ENCODE results near the gene LTB4R2.

LTB4R2 gene, protein sequence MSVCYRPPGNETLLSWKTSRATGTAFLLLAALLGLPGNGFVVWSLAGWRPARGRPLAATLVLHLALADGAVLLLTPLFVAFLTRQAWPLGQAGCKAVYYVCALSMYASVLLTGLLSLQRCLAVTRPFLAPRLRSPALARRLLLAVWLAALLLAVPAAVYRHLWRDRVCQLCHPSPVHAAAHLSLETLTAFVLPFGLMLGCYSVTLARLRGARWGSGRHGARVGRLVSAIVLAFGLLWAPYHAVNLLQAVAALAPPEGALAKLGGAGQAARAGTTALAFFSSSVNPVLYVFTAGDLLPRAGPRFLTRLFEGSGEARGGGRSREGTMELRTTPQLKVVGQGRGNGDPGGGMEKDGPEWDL

DNA sequence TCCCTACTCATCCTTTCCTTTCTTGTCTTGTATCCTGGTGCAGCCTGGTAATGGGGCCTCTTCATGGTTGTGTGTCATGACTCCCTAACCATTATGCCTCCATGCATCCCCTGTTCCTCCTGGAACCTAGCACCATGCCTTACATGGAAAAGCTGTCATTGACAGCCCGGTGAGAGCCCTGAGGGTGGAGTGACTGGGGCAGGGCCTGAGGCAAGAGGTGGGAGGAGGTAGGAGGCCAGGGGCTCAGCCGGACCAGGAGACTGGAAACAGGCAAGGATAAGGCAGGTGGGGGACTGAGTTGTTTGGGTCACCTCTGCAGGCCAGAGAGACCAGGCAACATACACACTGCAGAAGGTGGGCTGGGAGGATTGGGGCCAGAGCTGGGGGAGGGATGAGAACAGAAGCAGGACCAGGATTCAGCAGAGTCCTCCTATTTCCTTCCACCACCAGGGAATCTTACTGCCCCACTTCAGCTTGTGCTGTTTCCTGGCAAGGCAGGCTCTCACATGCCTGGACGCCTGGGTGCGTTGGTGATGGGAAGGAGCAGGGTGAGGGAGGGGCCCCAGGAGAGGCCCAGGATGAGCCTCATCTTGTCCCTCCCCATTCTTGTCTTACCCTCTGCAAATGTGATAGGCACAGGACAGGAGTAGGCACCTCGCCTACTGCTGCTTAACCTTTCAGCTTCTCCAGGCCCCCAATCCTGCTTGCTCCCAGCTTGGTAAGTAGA lies at the start of gene LTB4R2:
Gene LTB4R2 (plus strand): TSS at position 603 of the 727 bp plus-strand sequence. CDS start 525 bp downstream, outside the sequence.
- FAIRE-seq: no peak

DNA sequence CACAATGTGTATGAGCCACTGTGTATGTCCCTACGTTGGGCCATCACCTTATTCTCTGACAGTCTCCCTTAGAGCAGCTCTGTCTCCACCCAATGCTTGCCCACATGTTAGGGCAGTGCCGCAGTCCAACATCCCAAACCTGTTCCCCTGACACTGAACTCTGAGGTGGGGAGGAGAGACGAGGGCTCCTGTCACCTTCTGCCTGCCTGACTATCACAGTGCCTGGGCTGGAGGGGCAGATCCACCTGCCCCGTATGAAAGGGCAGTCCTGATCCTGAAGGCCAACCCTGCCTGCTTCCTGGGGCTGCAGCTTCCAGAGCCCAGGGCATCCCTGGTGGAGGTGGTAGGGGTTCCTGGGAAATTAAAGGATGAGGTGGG lies 49.2 kb upstream of the LTB4R2 start:
- no peak for FAIRE-seq

DNA sequence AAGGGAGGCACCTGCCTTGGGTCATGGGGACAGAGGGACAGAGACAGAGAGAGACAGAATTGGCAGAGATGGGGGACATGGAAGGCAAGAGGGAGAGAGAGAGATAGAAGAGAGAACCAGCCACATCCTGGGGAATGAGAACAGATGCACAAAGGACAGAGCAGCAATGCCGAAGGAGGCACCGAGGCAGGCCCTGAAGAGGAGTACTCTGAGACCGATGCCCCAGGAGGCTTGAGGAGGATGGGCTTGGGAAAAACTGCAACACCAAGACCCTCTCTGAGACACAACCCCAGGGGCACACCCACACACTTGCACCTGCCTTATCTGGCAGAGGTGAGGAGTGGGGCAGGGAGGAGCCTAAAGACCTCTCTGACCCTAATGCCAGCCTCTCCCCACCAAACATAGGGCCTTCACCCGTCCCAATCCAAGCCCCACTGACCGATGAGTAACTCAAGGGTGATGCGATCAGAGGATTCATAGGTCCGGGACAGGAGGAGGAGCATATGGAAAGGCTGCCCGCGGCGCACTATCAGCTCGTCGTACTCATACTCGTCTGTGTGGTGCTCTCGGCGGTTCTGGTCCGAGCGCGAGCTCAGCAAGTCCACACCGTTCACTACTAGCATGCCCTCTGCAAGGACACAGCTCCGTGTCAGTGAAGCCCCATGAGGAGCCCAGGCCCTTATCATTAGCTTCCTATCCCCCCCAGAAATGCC lies 48.5 kb upstream of the LTB4R2 start:
- no peak for FAIRE-seq

DNA sequence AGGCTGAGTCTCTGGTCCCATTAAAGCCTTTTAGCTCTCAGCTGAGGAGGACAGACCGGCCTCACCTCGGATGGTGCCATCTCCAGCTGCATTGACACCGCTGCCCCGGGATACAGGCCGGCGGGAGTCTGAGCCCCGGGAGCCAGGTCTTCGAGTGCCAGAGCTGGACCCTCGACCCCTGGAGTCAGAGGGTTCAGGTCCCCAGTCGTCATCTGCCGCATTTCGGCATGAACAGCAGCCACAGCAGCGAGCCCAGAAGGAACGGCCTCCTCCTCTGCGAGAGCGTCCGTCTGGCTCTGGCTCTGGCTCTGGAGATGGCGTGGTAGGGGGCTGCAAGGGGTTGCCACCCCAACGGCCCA lies 48.0 kb upstream of the LTB4R2 start:
- FAIRE-seq: no peak

DNA sequence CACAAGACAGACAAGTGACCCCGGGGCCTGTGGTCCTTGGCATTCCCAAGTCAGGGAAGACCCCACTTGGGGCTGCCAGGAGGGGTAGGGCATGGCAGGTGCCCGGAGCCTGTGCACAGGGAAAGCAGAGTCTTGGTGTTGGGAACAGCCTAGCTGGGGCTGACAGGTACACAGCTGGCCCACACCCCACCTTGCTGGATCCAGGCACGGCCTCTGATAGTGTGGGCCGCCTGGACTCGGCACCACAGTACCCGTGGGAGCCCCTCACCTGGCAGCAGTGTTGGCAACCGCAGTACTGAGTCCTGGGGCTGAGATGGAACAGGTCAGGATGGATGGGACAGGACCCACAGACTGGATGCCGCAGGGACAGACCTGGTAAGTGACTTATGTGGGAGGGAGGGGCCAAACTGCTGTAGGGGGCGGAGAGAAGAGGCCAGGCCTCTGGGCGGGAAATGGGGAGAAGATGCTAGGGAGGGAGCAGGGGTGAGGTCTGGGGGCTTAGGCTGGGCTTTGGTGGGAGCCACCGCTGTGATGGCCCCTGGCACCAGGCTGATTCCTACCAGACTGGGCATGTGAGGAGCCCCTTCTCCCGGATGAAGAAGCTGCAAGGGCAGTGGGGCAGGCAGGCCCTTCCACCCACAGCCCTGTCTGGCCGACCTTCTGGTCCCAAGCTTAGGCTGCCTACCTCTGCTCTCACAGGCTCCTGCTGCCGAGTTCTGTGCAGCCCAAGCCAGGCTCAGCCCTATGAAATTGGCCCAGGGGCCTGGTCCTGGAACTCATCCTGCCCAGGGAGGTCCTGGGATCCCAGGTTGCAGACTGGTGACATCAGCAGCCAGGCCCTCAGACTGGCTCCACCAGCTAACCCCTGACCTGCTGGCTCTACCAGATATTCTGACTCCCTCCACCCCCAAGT lies 46.9 kb upstream of the LTB4R2 start, which contains the start of gene TGM1:
Gene TGM1 (minus strand): TSS at position 357 of the 913 bp plus-strand sequence. CDS start 825 bp downstream, outside the sequence.
- no peak for FAIRE-seq

DNA sequence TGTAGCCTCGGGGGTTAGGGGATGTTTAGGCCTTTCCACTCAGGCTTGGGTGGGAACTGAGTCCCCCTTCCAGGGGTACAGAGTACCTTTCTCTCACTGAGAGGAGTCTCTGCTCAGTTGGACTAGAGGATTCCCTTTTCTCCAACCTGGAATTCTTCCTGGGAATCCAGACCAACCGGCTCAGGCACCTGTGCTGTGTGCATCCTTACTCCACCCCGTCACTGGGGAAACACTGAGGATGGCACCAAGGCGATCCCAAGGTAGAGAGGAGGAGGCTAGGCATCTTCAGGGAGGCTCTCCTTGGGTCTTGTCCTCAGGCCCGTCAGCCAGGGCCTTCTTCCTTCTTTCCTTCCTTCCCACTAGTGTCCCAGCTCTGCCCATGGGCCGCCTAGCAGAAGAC lies 46.1 kb upstream of the LTB4R2 start:
- no peak for FAIRE-seq

DNA sequence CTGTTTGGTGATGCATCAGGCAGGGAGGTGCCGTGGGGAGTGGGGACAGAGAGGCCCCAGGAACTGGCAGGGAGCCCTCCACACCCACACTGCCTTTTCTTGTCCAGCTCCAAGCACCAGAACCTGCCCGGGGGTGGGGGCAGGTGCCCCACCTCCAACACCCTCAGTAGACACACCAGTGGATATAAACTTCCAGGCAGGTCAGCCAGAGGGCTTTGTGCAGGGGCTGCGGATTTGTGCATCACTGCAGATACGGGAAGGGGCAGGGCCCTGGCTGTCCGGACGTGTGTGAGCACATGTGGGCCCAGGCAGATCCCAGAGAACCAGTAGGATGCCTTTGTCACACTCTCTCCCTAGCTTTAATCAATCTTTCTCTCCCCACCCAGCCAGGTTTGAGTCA lies 45.6 kb upstream of the LTB4R2 start:
- FAIRE-seq: no peak

DNA sequence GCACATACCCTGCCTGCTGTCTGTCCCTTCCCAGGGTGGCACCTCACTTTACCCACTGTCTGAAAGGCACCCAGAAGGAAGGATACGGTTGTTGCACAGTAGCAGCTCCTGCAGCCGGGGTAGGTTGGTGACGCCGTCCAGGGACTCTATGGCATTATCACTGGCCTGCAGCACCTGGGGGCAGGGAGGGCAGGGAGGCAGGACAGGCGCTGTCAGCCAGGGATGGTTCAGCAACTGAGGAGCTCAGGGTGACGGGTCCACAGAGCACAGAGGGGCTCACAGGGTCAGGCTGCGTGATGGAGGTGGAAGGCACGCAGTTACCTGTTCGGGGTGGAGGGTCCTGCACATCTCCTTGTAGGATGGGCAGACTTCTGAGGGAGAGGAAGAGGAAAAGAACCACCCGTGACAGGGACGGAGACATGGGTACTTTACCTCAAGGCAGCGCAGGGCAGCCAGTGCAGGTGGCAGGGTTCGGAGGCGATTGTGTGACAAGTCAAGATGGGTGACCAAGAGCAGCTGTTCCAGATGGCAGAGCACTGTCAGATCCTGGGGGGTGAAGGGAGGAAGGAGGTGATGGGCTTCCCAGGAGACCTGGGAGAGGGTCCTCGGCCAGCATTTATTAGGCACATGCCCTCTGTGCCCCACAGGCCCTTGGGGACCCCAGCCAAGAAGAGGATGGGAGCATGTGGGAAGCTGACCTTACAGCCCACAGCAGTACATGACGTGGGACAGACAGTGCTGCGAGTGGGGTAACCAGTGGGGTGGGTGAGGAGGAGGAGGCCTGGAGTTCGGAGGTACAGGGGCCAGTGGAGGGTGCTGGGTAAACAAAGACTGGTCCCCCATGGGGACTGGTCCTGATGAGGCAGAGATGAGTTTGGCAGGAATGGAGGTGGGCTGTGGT lies 43.3 kb upstream of the LTB4R2 start:
- no peak for FAIRE-seq

DNA sequence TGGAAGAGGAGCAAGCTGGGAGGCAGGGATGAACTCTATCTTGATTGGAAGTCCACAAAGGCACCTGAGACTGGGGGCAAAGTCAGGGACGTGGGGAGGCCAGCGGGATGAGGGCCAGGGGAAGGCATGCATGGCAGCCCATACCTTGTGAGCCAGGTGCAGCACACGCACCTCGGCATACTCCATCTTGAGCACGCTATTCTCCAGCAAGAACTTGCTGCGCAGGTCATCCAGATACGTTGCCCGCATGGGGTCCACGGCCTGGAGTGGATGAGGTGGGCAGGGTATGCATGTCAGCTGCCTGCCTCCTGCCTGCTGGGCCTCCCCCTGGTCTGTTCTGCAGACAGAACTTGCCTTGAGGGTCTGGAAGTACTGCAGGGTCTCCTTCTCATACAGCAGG lies 42.4 kb upstream of the LTB4R2 start:
- no peak for FAIRE-seq

DNA sequence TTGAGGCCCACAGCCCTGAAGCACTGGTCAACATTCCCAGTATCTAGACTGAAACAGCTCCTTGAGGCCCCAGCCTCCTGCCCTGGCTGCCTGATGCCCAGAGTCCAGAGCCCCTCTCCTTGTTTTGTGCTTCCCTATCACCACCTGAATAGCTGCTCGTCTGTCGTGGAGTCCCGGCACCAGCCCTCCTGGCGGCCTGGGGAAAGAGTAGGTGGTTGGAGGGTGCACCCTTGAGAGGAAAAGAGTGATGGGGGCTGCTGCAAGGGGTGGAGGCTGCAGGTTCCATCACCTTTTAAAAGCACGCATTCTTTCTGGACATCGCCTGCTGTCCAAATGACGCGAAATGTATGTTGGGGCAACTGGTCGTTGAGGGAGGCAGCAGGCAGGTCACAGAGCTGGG lies 41.7 kb upstream of the LTB4R2 start:
- FAIRE-seq: no peak

DNA sequence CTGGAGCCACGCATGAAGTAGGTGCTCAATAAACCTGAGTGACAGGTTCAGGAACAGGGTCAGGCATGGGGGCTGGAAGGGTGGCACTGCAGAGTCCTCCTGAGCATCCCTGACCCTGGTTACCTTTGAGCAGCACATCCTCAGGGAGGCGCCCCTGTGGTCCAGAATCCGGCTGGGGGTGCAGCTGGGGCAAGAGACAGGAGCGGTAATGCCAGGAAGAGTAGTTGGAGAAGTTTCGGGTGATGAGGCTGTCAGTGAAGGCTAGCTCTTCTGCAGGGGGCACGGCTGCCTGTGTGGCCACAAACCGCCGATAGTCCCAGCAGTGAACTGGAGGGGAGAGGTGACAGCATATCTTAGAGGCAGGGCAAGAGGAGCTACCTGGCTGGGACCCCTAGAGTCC lies 40.6 kb upstream of the LTB4R2 start:
- no peak for FAIRE-seq

DNA sequence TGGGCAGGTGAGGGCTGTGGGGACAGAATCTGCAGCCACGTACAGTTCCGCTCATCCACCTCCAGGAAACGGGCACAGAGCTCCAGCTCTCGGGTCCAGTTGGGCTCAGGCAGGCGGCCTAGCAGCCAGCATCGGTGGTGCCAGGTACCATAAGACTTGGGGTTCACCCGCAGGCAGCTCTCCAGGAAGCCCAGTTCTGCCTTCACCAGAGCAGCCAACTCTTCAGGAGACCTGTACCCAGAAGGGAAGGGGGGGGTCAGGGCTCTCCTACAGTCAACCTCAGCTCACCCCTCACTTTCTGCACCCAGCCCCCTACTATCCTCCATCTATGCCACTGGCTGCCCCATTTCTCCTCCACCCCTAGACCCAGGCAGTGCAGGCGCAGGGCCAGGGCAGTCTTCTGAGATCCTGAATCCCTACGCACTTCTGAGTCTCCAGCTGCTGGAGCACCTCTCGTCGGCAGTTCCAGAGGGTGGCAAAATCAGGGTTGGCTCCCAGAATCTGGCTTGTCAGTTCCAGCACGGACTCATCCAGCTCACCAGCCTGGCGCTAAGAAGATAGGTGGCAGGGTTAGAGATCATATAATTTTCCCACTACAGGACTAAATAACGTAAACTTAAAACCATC lies 39.9 kb upstream of the LTB4R2 start:
- no peak for FAIRE-seq

DNA sequence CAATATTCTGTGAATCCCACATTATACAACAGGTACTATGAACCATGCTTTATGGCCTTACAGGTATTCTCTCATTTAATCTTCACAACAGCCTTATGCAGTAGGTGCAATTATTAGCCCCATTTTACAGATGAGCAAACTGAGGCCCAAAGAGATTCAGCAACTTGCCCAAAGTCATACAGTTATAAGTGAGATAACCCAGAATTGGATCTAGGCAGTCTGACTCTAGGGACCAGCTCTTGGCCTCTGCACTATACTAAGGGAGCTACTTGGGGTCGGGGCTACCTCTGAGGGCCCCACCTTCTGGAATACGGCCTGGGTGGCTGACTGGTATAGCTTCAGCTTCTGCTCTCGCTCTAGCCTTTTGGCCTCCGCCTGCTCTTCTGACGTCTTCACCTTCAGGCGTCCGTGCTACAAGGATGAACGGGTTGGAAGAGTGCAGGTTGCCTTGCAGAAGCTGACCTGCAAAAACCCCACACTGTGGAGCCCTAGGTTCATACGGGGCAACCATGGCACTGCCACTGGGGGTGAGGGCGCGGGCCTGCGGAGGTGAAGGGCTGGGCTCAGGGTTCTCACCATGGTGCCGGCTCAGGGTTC lies 39.3 kb upstream of the LTB4R2 start:
- no peak for FAIRE-seq

DNA sequence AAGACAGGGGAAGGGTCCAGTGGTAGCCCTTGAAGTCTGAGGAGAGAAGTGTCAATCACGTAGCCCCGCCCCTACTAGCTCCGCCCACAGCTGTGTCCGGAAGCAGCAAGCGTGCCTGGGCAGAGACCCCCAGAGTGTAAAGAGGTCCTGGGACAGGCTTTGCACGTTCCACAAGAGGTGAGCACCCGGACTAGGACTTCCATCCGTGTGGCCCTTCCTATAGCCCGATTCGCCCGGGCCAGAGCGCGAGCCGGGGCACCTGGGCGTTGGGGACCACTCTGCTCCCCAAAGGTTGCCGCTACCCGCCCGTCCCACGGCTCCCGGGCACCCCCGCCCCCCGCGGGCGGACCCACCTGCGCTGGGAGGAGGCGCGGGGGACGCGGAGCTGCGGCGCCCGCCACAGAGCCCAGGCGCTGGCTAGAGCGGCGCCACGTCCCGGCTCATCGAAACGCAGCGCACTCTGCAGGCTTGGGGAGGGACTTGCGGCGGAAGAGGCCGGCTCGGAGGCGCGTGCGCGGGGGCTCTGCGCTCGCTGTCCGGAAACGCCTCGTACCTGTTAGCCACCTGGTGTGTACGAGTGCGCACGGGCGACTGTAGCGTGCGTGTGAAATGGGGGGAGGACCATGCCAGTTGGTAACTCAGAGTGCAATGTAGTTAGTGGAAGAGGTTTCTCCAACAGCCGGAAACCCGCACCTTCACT lies 38.7 kb upstream of the LTB4R2 start, which contains the start of gene RABGGTA:
Gene RABGGTA (minus strand): TSS at position 464 of the 700 bp plus-strand sequence. CDS start 482 bp downstream, outside the sequence.
- FAIRE-seq: no peak

DNA sequence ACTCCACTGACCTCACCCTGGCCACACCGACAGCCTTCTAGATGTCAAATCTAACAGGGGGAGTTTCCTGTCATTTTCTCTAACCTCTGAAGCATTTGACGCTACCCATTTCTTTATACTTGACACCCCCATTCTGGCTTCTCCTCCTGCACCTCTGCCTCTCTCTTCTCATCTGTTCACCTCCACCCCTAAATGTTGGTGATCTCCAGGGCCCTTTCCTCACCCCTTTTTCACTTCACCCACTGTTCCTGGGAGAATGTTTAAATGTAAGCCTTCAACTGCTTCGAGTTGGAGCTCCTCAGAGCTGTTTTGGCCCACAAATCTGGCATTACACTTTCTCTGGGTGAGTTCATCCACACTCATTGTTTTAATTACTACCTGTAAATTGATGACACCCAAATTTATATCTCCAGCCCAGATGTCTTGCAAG lies 38.1 kb upstream of the LTB4R2 start:
- no peak for FAIRE-seq

DNA sequence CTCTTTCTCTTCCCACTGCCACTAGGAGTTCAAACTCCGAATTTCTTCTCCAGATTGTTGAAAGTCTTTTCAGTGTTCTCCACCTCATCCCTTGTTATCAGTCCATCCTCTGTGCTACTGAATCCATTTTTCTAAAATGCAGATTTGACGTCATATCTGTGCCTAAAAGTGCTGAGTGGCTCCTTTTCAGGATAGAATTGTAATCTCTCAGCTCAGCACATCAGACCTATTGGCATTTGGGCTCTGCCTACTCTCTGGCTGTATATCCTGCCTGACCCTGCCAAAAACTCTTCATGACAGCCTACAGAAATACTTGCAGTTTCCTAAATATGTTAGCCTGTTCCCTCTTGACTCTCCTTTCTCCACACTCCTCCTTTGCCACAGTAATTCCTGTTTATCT lies 37.5 kb upstream of the LTB4R2 start:
- FAIRE-seq: no peak

DNA sequence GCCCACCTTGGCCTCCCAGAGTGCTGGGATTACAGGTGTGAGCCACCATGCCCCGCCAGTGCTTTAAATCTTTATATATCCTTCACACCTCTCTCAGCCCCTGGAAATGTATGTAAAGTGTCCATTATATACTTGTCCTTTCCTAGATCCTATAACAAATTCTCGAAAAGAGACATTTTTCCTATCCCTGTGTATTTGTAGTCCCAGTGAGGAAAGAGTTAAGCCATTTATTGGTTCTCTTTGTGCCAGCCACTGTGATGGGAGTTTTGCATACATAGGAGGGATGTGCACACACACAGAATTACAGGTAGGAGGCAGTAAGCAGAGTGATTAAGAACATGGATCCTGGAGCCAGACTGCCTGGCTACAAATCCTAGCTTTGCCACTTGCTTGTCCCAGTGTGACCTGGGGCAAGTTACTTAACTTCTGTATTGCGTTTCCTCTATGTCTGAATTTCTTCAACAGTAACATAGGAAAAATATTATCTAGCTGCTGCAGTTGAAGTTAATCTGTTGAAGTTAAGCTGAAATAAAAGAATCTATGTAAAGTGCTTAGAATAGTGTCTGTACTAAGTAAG lies 36.4 kb upstream of the LTB4R2 start:
- no peak for FAIRE-seq

DNA sequence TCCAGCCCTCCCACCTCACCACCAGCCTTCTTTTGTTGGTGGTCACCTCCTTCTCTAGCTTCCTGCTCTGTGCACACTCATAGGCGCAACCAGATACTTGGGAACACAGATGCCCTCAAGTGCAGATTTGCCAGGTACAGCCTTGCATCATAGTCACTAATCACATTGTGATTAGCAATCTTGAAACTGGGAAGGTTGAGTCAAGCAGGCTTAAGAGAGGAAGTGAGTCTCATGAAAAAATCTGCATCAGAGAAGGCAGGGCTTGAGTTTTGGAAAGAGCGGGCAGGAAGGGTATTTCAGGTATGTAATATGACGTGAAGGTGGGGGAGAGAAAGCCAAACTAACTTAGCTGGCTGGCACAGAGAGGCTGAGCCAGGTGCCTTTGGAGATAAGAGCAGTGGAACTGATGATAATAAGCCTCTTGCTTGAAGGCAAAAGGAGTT lies 35.8 kb upstream of the LTB4R2 start:
- FAIRE-seq: no peak

DNA sequence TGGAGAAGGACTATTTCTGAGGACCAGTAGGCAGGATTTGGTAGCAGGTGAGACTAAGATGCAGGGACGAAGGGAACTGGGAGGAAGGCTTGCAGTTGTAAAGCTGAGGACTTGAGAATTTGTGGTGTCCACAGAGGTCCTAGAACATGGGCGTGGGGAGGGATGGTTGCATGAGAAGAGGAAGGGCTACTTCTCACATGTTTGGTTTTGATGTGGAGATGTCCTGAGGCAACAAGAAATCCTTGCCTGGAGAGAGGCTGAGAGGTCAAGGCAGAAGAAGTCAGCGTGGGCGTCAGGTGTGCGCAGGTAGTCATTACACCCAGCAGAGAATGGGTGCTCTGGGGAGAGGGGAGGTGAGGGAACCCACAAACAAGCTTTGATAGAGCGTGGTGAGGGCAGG lies 32.9 kb upstream of the LTB4R2 start:
- FAIRE-seq: no peak

Measured in endometrium (tissue), 2 donors.